Cardiac muscle cell (in vitro differentiated cells and primary cell): ENCODE results near the gene CELF3. TPM values are rescaled to one million over a fixed set of nuclear protein-coding genes. Genes with fewer than 3 reads are reported as not detected.
"Not testable (repeated sequence)": the region's sequence is repeated elsewhere in the genome, so short reads cannot be mapped to it uniquely, and the experiment has no call there.

Experiments used
- DNase-seq, 2 donors: peaks; one replicate each; pipeline versions ENCODE4 v3.0.0 to v3.0.0-alpha.2; 2010 to 2017; ENCODE audit warnings: low read depth in 1 of 2, low spot score in 1 of 2
- H3K27ac ChIP-seq: fragments of 200-600 bp; sonication (generic); 2 replicates; pipeline ENCODE4 v1.5.1; 2016
- H3K27me3 ChIP-seq: fragments of 200-600 bp; sonication (generic); 2 replicates; pipeline ENCODE4 v1.6.0; 2016; ENCODE audit warnings: control low read depth
- H3K36me3 ChIP-seq: fragments of 200-600 bp; sonication (generic); 2 replicates; pipeline ENCODE4 v1.5.1; 2016; ENCODE audit warnings: control low read depth
- H3K4me1 ChIP-seq: fragments of 200-600 bp; sonication (generic); 2 replicates; pipeline ENCODE4 v1.8.1; 2017; ENCODE audit warnings: low read depth, mild to moderate bottlenecking, mixed run types
- H3K4me3 ChIP-seq: fragments of 200-600 bp; sonication (generic); 2 replicates; pipeline ENCODE4 v1.5.1; 2016; ENCODE audit warnings: mild to moderate bottlenecking
- H3K9me3 ChIP-seq: fragments of 200-600 bp; sonication (generic); 2 replicates; pipeline ENCODE4 v1.5.1; 2017; ENCODE audit warnings: low read depth, mild to moderate bottlenecking, control low read depth
- CTCF ChIP-seq: IDR thresholded peaks from 2 replicates; pipeline ENCODE4 v1.5.1; 2012; ENCODE audit warnings: low read depth, mild to moderate bottlenecking, low read length
- polyA plus RNA-seq: library from polyadenylated mRNA; unstranded; fragments of >200 nt; fragmentation: Nextera tagmentation; extraction: Ambion mirVana; gene quantifications from 2 replicates; pipeline ENCODE4 v1.2.1, GENCODE V29; 2016
- total RNA-seq: library from RNA; depleted of rRNA; stranded (reverse); fragments of >200 nt; gene quantifications from 2 replicates; pipeline ENCODE4 v1.2.3, GENCODE V29; 2016

CELF3 gene
- total and polyA plus RNA-seq, 2 experiments from 2014 or later = 0.42 TPM; not detected in 1

GRCh38 chr1:151680826-151681225 is 35.8 kb downstream of the CELF3 start:
- Histone ChIP-seq H3K27me3 (no peaks in the 10 kb centered on the region), H3K9me3 (no peaks in the 10 kb centered on the region), H3K27ac (no peak overlapping the region), H3K36me3 (peaks cover 2% of the 10 kb centered on the region), H3K4me3 (no peak overlapping the region), H3K4me1 (no peaks in the 10 kb centered on the region)
- TF ChIP-seq CTCF = no peak
- peak in 1 of 2 donors; percentile 82 for DNase-seq

- no peak overlapping the region for H3K4me3 ChIP-seq
- H3K27ac ChIP-seq = no peak overlapping the region
- H3K9me3 ChIP-seq = no peaks in the 10 kb centered on the region
- no peaks in the 10 kb centered on the region for H3K4me1 ChIP-seq
- no peaks in the 10 kb centered on the region for H3K27me3 ChIP-seq
- TF ChIP-seq CTCF = no peak
- H3K36me3 ChIP-seq = peaks cover 2% of the 10 kb centered on the region
- peak in 1 of 2 donors; percentile 14 for DNase-seq
Measured at GRCh38 chr1:151680391-151680790, 36.2 kb downstream of the CELF3 start.

GRCh38 chr1:151673407-151673806 is 43.2 kb downstream of the CELF3 start:
- Histone ChIP-seq H3K4me3 (no peak overlapping the region), H3K27me3 (no peaks in the 10 kb centered on the region), H3K36me3 (peaks cover 17% of the 10 kb centered on the region), H3K27ac (no peak overlapping the region), H3K4me1 (no peaks in the 10 kb centered on the region), H3K9me3 (no peaks in the 10 kb centered on the region)
- TF ChIP-seq CTCF = no peak
- DNase-seq = no peak

- H3K36me3 ChIP-seq = peaks cover 18% of the 10 kb centered on the region
- not testable (repeated sequence) for H3K27me3 ChIP-seq, H3K9me3 ChIP-seq, H3K4me1 ChIP-seq, H3K27ac ChIP-seq, H3K4me3 ChIP-seq, DNase-seq
Measured at GRCh38 chr1:151670036-151670675, 46.4 kb downstream of the CELF3 start.

- TF ChIP-seq CTCF = no peak
- peaks cover 22% of the 10 kb centered on the region for H3K36me3 ChIP-seq
- H3K4me1 ChIP-seq = peaks cover 15% of the 10 kb centered on the region
- peak overlapping the region; percentile 43 for H3K27ac ChIP-seq
- H3K27me3 ChIP-seq = no peaks in the 10 kb centered on the region
- DNase-seq = no peak
- H3K4me3 ChIP-seq = no peak overlapping the region
- no peaks in the 10 kb centered on the region for H3K9me3 ChIP-seq
Measured at GRCh38 chr1:151668090-151668489, 48.5 kb downstream of the CELF3 start.

DNA sequence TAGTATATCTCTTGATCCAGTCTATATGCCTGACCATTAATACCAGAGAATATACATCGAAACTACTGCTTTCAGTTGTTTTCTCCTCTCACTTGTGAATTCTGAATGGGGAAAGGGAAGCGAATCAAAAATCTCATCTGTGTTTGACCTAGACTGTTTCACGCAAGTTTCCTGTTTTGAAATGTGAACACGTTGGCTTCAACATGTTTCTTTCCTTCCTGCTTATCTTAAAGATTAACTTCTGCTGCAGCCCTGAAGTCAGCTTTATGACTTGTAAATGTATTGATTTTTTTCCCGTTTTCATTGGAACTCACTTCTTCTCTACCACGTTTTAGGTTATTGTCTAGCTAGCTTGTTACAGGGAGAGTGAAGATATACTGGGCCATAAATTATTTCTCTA is 54.9 kb downstream of the CELF3 start:
- no peak overlapping the region for H3K4me3 ChIP-seq

More for the DNA sequence above, 54.9 kb downstream of the CELF3 start:
- peak in 1 of 2 donors; percentile 25 for DNase-seq
- H3K27ac ChIP-seq = no peak overlapping the region
- no peaks in the 10 kb centered on the region for H3K9me3 ChIP-seq
- TF ChIP-seq CTCF = no peak
- H3K4me1 ChIP-seq = peaks cover 15% of the 10 kb centered on the region
- peaks cover 34% of the 10 kb centered on the region for H3K36me3 ChIP-seq
- H3K27me3 ChIP-seq = no peaks in the 10 kb centered on the region
